ENCODE measurements around the gene KLHL22.
"Not testable (repeated sequence)": the region's sequence is repeated elsewhere in the genome, so short reads cannot be mapped to it uniquely, and the experiment has no call there.

The KLHL22 gene

DNA sequence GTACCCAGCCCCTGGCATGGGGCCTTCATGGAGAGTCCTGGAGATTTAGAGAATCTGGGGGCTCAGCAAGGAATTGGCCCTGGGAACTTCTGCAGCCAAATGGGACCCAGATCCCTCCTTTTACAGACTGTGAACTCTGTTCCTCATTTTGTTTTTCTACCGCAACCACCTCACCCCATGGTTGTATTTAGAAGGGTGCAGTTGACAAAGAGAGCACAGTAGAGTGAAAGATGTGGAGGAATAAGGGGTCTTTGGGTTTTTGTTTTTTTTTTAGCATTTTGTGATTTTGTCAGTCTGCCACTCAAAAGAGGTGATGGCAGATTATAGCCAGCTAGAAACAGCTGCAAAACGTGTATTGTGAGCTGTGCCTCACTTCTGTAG, 99.7 kb downstream of the KLHL22 start:
- no peak for DNase-seq

DNA sequence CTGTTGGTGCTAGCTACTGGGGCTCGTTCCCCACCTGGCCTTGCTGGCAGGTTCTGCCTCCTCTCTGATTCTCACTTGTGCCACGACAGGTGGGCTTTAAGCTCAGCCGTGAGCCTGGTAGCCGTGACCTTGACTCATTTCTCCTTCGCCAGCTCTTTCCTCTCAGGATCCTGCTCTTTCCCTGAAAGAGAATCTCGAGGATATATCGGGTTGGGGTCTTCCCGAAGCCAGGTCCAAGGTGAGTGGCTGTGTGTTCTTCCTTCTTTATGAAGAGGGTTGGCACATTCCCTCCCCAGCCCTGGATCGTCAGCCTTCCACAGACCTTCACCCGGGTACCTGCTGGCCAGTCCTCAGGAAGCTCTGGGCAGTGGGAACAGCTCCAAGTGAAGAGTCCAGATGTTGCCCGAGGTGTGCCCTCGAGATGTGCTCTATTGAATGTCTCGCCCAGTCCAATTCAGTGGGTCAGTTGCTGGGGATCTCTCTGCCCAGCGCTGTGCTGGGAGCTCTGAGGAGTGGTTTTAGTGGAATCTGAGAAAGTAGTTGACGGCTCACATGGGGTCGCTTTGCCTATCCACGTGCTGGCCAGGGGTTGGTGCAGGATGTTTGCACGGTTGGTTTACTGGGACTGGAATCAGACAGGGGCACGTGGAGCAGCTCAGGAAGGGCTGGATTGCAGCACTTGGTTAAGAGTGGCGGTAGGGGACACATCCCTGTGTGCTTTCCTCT, 100.3 kb downstream of the KLHL22 start:
- DNase-seq = no peak

DNA sequence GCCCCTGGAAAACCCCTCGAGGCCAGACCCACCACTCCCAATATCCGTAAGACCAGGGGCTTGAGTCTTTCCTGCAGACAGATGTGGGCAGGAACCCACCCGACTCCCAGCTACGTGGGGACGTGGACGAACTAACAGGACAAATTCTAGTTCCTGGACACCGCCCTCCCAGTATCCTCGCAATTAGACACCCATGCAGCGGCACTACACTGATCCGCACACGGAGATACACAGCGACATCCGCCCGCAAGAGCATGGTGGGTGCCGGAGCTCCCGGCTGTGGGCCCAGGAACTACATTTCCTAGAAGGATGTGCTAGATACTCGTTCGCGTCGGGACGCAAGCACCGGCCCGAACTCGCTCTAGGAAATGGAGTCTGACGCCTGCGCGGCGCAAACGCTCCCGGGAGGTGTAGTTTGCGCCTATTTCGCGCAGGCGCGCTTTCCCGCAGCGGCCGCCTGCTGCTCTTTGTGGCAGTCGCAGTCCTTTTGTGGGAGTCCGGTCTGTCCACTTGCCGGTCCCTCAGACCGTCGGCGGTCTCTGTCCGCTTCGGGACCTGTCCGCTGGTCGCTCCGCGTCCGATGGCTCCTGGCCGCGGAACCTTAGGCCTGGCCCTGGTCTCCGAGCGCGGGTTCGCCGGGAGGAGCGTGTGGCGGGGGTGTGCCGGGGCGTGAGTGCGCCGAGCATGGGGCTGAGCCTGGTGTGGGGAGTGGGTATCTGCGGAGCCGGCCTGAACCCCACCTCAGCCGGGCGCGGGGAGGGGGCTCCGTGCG, 101.7 kb downstream of the KLHL22 start, which contains the start of gene ZNF74:
TSS of gene ZNF74 (plus strand) at position 447 of the 772 bp plus-strand sequence. CDS start 478 bp downstream, outside the sequence.
- peak; percentile 83 for DNase-seq

DNA sequence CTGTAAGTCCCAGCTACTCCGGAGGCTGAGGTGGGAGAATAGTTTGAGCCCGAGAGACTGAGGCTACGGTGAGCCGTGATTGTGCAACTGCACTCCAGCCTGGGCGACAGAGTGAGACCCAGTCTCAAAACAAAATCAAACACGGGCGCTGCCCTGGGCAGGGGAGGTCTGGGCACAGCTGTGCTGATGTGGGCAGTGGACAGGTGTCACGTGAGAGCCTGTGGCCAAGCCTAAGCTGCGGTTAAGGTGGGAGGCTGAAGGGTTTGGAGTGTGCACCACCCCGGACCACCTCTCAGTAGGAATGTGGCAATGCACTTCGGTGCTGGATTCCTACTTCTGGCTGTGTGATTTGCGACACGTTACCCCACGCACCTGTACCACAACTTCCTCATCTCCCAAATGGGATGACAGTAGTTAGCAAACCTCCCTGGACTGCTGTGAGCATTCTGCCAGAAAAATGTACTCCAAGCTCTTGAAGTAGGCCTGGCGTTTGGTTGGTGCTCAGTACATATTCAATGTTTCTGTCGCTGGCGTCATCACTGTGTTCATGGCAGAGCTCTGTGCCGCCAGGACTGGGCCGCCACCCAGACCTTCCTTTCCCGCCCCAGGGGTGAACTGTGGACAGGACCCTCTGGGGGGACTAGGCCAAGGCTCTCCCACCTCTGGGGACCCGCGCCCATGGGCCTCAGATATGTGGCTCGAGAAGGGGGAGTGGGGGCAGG, 102.5 kb downstream of the KLHL22 start:
- DNase-seq = peak; percentile 7

DNA sequence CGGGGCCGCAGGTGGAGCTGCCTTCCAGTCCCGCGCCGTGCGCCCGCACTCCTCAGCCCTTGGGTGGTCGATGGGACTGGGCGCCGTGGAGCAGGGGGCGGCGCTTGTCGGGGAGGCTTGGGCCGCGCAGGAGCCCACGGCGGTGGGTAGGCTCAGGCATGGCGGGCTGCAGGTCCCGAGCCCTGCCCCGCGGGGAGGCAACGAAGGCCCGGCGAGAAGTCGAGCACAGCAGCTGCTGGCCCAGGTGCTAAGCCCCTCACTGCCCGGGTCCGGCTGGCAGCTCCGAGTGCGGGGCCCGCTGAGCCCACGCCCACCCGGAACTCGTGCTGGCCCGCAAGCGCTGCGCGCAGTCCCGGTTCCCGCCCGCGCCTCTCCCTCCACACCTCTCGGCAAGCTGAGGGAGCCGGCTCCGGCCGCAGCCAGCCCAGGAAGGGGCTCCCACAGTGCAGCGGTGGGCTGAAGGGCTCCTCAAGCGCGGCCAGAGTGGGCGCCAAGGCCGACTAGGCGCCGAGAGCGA, 103.2 kb downstream of the KLHL22 start:
- DNase-seq = not testable (repeated sequence)

Measured in stimulated activated CD4-positive, alpha-beta T cell treated with anti-CD3 and anti-CD28 coated beads, Interleukin-1b, Interleukin-23, amount 100 ng/mL, for 48 hours (primary cell).